ENCODE results near the gene KLF15.

KLF15 gene

GRCh38 chr3:126389112-126389793 lies 32.0 kb upstream of the KLF15 start:
- peak; percentile 80 to 88 for DNase-seq

- DNase-seq: no peak
These were observed 24.8 kb upstream of the KLF15 start for GRCh38 chr3:126381966-126382365.

GRCh38 chr3:126380011-126380768 lies 23.0 kb upstream of the KLF15 start:
- no peak for DNase-seq

GRCh38 chr3:126378341-126378751 lies 21.1 kb upstream of the KLF15 start:
- DNase-seq: no peak

GRCh38 chr3:126377211-126377610 lies 20.0 kb upstream of the KLF15 start:
- no peak for DNase-seq

- DNase-seq: no peak
These were observed 19.2 kb upstream of the KLF15 start for GRCh38 chr3:126376444-126376843.

- no peak for DNase-seq
These were observed 18.7 kb upstream of the KLF15 start for GRCh38 chr3:126375835-126376331.

- DNase-seq: no peak
These were observed 16.7 kb upstream of the KLF15 start for GRCh38 chr3:126373682-126374601.

GRCh38 chr3:126373146-126373613 lies 16.0 kb upstream of the KLF15 start:
- DNase-seq: no peak

- DNase-seq: no peak
These were observed 15.4 kb upstream of the KLF15 start for GRCh38 chr3:126372413-126373145.

- DNase-seq: no peak
These were observed 14.0 kb upstream of the KLF15 start for GRCh38 chr3:126371096-126371705.

GRCh38 chr3:126370606-126371005 lies 13.4 kb upstream of the KLF15 start:
- DNase-seq: no peak

GRCh38 chr3:126370055-126370454 lies 12.8 kb upstream of the KLF15 start:
- DNase-seq: no peak

GRCh38 chr3:126369490-126369889 lies 12.3 kb upstream of the KLF15 start:
- no peak for DNase-seq

- no peak for DNase-seq
These were observed 10.2 kb upstream of the KLF15 start for GRCh38 chr3:126367316-126367805.

- DNase-seq: no peak
These were observed 8.4 kb upstream of the KLF15 start for GRCh38 chr3:126365351-126366277.

- no peak for DNase-seq
These were observed 7.6 kb upstream of the KLF15 start for GRCh38 chr3:126364731-126365301.

- no peak for DNase-seq
These were observed 7.0 kb upstream of the KLF15 start for GRCh38 chr3:126364130-126364695.

- DNase-seq: no peak
These were observed 4.0 kb upstream of the KLF15 start for GRCh38 chr3:126361211-126361610.

- no peak for DNase-seq
These were observed 3.5 kb upstream of the KLF15 start for GRCh38 chr3:126360714-126361060.

Data from hippocampal formation (tissue), 2 donors.